GM18520 (cell line): ENCODE data around the gene OR1F1.
"Not testable (repeated sequence)": the region's sequence is repeated elsewhere in the genome, so short reads cannot be mapped to it uniquely, and the experiment has no call there.

Source experiments
- ATAC-seq: cut with Tn5 transposase; IDR thresholded peaks from one replicate; pipeline ENCODE4 v1.9.1; 2021; ENCODE audit not compliant: unreplicated experiment

The OR1F1 gene

DNA sequence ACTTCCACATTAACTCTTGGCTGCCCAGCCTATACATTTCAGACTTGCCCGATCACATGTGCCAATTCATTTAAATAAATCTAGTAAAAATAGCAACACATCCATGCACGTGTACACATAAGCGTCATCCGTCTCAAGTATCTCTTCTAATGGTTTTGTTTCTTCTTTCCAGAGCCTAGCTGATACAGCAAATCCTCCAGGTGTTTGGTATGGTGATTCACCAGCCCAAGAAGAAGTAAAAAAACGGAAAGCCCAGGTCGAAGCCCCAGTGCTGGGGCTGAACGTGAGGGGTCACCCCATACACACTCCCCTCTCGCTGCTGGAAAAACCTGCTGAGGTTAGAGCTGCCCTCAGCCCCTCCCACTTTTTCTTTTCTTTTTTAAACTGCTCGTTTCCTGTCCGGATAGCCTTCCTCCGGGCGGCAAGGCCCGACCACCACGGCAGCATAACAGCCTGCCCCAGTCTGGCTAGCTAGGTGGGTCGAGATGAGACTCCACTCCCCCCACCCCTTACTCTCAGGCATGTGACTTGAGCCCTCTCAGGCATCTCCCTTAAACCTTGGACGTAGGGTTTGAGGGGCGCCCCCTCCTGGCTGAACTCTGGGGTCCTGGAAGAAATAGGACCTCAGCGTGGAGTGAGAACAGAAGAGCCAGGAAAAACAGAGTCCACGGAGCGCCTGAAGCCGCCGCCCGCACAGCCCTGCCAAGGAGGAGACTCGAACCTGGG lies 13.9 kb upstream of the OR1F1 start:
- ATAC-seq: no peak

DNA sequence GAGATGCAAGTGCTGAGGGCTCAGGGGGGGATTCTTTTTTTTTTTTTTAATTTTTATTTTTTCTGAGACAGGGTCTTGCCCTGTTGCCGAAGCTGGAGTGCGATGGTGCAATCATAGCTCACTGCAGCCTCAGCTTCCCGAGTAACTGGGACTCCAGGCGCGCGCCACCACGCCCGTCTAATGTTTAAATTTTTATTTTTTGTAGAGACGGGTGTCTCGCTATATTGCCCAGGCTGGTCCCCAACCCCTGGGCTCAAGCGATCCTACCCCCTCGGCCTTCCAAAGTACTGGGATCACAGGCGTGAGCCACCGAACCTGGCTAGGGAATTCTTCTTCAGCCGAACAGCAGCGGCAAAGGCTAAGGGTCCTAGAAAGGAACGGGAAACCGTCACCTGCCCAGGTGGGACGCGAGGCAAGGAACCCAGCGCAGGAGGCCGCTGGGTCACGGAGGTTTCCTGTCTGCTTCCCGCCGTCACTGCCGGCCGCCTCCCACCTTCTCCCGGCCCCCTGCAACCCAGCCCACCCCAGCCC lies 13.3 kb upstream of the OR1F1 start:
- no peak for ATAC-seq

DNA sequence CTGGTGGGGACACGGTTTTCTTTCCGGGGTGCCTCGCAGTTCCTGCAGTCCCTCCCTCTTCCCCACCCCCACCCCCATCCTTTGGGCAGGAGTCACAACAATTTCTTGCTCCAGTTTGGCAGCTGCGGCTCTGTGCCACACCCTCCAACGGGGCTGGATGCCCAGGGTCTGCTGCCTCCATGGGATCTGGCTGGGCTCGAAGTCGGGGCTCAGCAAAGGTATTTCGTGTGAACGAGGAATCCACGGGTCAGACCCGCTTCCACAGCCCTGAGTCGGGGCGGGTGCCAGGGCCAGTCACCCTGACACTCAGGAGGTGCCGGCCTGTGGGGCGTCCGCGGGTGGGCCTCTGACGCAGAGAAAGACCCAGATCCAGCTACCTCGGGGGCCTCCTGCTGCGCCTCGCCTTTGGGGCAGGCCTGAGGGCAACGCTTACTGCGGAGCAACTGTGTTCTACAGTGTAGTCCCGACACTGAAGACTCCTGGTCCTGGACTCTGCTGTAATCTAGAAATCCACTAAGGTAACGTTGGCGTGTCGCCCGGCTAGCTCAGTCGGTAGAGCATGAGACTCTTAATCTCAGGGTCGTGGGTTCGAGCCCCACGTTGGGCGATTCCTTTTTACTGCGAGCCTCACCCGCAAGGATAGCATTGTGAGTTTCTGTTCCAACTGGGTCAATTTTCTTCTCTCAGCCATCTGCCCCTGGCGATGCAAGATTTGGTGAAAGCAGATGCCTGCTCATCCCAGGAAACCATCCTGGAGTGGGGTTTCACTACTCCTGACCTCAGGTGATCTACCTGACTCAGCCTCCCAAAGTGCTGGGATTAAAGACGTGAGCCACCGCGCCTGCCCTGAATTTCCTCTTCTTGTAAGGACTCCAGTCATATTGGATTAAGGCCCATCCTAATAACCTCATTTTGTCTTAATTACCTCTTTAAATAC lies 12.6 kb upstream of the OR1F1 start:
- ATAC-seq: no peak

DNA sequence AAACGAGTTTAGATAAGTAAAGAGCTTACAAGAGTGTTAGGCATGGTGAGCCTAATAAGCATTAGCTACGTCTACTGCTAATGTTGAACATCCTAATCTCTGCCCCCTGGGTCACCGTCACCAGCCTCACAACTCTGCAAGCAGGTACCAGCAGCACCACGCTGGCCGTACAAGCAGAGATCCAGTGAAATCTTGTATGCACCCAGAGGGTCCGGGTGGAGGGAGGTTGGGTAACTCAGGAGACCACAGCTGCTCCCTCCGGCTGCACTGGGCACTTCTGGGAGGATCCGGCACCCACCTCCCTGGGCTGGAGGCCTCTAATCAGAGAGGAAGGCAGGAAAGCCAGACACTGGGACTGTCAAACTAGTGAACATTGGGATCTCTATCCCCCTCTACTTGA lies 8.4 kb upstream of the OR1F1 start:
- no peak for ATAC-seq

DNA sequence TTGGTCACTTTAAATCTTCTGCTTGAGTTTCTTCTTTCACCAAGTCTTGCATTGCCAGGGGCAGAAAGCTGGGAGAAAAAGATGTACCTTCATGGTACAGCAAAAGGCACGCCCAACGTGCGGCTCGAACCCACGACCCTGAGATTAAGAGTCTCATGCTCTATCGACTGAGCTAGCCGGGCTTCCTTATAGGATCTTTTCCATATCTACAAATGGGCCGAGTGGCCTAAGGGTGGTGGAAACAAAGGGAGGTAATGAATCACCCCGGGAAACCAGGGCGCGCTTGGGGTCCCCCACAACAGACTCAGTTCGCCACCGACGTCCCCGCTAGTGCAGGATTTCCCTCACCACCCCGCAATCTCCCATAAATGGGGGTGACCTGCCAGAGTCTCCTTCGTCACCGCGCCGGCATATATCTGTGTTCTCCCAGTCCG lies 7.5 kb upstream of the OR1F1 start:
- no peak for ATAC-seq

DNA sequence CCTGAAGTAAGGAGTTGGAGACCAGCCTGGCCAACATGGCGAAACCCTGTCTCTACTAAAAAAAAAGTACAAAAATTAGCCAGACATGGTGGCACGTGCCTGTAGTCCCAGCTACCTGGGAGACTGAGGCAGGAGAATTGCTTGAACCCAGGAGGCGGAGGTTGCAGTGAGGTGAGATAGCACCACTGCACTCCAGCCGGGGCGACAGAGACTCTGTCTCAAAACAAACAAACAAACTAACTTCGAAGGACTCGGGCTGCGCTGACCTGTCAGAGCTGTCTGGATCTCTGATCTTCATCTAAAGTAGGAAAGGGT lies 5.8 kb upstream of the OR1F1 start:
- not testable (repeated sequence) for ATAC-seq

DNA sequence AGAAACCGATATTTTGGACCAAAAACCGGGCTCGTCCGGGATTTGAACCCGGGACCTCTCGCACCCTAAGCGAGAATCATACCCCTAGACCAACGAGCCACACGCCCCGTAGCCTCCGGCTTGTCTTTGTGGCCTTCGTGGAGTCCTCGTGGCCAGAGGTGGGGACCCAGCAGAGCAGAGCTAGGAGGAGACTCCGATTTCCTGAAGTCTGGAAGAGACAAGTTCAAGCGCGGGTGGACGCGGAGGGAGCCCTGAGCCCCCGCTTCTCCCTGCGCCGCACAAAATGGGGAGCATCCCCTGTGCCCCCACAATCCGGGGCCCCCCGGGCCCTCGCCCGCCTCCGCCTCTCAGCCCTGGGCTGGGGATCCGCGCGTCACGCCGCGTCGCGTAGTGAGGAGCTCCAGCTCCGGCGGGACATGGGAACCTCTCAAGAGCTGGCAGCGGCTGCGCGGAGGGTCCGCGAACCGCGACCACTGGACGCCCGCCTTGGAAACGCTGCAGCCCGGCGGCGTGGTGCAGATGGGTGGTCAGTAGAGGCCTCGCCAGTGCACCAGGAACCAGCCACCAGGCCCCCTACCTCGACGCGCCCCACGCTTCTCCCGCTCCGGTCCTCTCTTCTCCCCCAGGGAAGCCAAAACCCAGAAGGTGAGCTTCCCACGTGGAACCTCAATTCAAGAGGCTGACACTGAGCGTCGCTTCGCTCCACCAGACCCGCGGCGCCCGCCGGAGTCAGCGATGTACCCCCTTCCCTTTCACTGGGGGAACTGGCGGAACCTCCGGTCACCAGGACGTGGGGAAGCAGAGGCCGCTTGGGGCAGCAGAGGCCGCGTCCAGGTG lies 5.2 kb upstream of the OR1F1 start:
- no peak for ATAC-seq

DNA sequence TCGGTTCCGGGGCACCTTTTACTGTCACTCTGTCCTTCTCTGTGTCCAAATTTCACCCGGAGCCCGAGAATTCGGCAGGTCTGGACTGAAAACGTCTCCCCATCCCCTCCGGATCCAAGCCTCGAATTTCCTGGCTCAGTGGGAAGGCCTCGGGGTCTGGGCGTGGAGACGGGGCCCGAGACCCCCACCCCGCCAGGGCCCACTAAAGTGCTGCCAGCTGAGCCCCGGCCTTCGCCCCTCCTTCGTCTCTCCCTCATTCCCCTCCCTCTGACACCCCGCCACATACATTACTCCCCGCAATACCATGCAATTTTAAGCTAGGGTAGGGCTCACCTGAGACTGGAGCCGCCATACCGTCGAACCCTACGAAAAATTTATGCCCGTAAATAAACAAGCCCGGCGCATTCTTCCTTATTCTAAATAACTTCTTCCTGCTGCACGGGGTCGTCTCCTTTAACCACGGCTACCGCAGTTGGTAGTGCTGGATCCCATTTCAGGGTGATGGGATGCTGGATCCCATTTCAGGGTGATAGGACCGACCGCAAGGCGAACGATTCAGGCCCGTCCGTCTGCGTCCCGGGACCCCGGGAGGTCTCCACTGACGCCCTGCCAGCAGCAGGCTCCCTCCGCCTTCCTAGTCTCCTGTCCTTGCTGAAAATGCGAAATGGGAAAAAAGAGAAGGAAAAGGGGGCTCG lies 4.4 kb upstream of the OR1F1 start:
- no peak for ATAC-seq

DNA sequence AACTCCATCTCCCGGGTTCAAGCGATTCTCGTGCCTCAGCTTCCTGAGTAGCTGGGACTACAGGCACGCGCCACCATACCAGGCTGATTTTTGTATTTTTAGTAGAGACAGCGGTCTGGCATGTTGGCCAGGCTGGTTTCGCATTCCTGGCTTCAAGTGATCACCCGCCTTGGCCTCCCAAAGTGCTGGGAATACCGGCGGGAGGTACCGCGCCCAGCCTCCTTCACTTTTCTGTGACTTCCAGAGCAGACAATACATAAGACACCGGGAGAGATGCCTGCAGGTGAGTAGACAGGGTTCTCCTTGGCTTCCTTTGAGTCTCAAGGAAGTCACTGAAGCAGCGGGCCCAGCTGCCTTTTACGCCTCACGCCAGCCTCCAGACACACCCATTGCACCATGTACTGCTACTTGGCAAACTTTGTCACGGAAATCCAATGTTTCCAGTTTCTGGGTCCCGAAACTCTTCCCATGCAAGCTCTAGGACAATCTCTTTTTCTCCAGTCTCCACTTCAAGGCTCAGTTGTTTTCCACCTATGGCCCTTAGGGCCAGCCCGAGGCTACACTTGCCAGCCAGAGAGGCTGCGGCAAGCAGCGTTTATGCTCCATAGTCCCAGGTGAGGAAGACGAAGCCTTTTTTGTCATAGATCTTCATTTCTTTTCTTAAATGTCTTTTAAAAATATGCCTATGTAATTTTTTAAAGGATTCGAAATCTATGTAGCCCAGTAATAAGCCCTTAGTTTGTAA lies 886 bp upstream of the OR1F1 start:
- no peak for ATAC-seq

DNA sequence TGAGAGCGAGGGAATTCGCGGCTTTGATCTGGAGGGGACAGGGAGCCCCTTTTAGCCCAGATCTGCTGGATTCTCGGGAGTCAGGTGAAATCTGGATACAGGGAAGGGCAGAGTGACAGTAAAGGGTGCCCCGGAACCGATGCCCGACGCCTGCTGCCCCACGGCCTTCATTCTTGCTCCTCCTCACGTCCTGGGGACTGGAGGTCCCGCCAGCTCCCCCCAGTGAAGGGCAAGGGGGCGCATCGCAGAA lies 596 bp downstream of the OR1F1 start:
- no peak for ATAC-seq

DNA sequence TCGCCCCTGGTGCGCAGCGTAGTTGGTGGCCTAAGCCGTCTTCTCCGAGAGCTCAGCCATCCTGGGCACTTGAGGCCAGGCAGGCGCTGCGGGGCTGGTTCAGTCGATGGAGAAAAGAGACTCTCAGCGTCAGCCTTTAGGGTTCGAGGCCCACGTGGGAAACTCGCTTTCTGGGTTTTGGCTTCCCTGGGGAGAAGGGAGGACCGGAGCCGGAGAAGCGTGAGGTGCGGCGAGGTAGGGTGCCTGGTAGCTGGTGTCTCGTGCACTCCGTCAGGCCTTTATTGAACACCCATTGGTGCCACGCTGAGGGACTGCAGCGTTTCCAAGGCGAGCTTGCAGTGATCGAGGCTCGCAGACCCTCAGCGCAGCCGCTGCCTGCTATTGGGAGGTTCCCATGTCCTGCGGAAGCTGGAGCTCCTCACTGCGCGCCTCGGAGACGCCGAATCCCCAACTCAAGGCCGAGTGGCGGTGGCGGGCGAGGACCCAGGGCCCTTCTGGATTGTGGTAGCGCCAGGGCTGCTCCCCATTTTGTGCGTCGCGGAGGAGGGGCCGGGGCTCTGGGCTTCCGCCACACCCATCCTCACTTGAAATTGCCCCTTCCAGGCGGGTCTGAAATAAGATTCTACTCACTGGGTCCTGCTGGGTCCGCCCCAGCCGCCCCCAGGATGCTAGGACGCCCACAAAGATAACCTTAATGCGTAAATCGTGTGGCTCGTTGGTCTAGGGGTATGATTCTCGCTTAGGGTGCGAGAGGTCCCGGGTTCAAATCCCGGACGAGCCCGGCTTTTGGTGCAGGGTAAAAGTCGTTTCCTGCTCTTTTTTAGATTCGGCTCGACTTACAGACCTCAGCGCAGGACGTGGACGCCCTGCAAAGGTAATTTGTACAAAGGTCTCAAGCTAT lies 1.2 kb downstream of the OR1F1 start:
- no peak for ATAC-seq

DNA sequence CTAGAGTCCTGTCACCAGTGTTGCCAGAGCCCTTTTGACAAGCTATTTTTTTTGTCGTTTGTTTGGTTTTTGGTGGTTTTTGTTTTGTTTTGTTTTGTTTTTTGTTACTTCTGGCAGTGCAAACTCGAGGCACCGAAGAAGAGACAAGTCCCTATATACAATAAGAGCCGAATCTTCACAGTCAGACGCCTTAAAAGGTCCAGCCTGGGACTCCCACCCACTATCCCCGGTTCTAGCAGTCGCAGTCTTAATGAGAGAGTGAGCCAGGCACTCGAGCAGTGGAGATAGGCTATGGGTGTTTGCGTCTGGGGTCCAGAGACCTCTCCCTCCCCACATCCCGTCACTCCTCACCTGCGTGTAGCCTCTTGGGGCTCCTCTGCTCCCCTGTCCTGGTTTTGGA lies 1.9 kb downstream of the OR1F1 start:
- ATAC-seq: no peak

DNA sequence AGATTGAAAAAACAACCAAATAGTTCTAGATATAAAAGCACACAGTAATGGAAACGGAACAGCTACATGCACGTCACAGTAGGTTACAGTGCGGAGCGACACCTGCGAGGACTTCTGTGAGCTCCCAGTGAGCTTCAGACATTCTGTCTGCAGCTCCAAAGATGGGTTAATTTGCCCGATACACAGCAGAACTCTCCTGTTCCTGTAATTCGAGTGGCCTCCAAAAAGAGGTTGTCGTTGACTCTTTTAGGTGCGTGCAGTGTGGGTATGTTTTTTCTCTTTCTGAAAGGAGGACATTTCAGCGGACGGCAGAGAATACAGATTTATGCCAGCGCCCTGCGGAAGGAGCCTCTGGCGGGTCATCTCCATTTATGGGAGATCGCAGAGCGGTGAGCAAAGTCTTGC lies 2.9 kb downstream of the OR1F1 start:
- ATAC-seq: no peak

DNA sequence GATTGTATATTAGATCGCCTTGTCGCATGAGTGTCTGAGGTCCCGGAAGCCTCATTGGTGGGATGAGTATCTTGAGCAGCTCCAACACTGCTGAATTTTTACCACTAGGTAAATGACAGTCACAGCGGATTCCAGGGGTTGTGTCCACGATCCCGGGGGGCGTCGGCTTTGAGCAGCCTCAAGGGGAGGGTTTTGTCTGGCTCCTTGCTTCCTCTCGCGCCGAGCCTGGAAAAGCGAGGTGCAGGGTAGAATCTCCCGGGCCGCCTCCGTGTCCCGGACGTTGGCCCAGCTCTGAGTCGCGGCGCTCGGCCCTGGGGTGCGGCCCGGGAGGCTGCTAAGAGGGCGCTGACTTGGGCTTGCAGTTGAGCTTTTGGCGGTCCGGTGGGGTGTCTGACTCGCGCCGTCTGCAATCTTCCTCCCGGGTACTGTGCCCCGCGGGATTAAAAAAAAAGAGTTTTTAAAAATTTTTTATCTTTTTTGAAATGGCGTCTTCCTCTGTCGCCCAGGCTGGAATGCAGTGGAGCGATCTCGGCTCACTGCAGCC lies 4.5 kb downstream of the OR1F1 start:
- ATAC-seq: no peak

DNA sequence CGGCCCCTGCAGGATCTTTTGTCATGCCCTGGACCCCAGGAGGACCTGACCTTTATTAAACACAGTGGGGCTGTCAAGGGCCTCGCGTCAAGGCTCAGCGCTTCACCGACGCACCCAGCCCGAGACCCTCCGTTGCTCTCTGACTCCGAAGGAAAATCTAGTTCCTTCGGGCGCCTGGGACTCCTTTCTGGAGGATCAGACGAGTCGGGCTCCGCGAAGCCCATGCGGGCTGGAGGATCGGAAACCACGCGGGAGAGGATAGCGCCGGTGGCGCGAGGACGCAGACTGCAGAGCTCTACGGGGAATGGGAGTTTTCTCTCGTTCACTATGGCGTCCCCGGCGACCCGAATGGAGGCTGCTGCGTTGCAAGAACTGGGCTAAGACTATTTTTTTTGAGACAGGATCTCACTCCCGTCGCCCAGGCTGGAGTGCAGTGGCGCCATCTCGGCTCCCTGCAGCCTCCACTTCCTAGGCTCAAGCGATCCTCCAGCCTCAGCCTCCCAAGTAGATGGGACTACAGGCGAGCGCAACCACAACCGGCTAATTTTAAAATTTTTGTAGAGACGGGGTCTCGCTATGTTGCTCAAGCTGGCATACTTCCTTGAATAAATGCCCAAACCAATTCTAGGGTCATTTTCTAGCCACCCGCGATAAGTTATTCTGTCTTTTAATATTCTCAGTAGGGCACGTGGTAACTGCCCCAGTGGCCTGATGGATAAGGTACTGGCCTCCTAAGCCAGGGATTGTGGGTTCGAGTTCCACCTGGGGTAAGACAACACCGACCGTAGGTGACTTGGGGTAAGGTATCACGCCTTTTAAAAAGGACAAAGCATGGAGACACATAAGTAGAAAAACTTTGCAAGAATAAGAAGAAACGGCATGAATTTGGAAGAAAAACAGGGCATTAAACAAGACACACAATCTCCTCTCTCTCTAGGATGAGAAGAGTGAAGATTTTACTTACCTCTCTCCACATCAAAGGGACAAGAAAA lies 5.5 kb downstream of the OR1F1 start:
- ATAC-seq: no peak

DNA sequence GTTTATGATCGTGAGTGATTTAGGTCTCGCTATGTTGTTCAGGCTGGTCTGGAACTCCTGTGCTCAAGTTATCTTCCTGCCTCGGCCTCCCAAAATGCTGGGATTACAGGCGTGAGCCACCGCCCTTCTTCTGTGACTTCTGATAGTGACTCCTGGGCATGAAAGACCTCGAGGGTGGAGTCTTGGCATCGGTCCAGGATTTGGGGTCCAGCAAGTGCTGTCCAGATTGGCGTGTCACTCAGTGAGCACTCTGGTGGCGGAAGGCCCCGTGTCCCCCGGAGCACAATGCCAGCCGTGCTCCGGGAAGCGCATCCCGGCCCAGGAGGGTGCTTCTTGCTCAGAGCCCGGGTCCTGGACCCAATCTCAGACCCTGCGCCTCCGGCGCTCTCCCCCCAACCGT lies 6.8 kb downstream of the OR1F1 start:
- no peak for ATAC-seq

DNA sequence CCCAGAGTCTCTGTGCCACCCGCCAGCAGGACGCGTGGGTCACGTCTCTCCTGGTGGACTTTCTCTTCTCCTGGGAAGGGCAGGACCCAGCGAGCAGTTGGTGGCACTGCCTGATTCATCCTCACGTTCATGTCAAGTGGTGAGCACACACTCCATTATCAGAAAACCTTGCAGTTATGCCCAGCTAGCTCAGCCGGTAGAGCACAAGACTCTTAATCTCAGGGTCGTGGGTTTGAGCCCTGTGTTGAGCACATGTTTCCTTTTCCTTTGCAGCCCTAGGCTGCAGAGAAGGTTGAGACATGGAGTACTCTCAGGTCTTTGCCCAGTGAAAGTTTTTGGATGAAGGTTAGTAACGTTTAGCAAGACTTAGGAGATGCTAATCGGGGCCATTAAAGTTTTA lies 8.0 kb downstream of the OR1F1 start:
- ATAC-seq: no peak
